GM11168 (cell line): Measurements from ENCODE around the gene RPRD1B.

ENCODE experiments used
- in situ Hi-C: fragments of 300-500 bp; cut with MboI; formaldehyde crosslinking; loops from one replicate; pipeline ENCODE4 v1.12.0; 2022; ENCODE audit warnings: low sequenced_read_pairs; ENCODE audit not compliant: unreplicated experiment

Gene RPRD1B

DNA sequence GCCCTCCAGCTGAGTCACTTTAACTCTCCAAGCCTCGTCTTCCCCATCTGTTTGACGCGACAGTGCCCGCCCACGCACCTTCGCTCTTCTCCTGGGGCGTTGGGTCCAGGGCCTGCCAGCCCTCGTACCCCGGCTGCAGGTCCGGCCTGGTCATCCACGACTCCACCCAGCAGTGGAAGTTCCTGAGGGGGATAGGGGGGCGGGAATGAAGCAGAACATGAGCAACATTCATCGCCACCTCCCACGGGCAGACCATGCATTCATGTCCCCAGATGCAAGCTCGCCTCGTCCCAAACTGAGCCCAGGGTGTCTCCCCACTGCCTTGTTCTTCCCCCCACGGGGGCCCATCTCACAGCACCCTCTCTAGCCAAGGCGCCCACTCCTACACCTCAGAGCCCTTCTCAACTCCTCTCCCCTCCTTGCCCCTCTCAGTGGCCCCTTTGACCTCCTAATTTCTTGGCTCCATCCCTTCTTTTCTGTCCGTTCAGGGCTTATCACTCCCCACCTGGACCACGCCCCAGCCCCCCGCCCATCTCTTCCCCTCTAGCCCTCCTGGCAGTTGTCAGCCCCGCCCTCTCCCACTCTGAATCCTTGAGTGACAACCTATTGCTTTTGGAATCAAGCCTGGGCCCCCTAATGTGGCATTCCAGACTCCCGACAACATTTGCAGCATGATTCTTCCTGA is 107.8 kb downstream of the RPRD1B start:
- in situ Hi-C loops = no loop called here
